DLD1 (cell line): ENCODE results near the gene KIF24.
"Not testable (repeated sequence)": the region's sequence is repeated elsewhere in the genome, so short reads cannot be mapped to it uniquely, and the experiment has no call there.

Experiments used
- in situ Hi-C: cut with HindIII; loops from 2 replicates; pipeline ENCODE4 v1.10.0; 2017; ENCODE audit warnings: low sequenced_read_pairs

KIF24 gene

GRCh38 chr9:34363619-34364351, 34.7 kb upstream of the KIF24 start:
- in situ Hi-C loops = no loop called here

- in situ Hi-C loops = no loop called here
Measured at GRCh38 chr9:34362614-34363214, 33.6 kb upstream of the KIF24 start.

- in situ Hi-C loops = not testable (repeated sequence)
Measured at GRCh38 chr9:34352957-34353356, 23.9 kb upstream of the KIF24 start.

GRCh38 chr9:34352122-34352652, 23.1 kb upstream of the KIF24 start:
- in situ Hi-C loops = not testable (repeated sequence)

GRCh38 chr9:34349324-34349723, 20.3 kb upstream of the KIF24 start:
- in situ Hi-C loops = no loop called here

GRCh38 chr9:34347800-34348158, 18.7 kb upstream of the KIF24 start:
- in situ Hi-C loops = no loop called here

- in situ Hi-C loops = no loop called here
Measured at GRCh38 chr9:34346873-34347799, 18.1 kb upstream of the KIF24 start.

- in situ Hi-C loops = no loop called here
Measured at GRCh38 chr9:34343605-34344004, 14.5 kb upstream of the KIF24 start.

GRCh38 chr9:34343090-34343489, 14.0 kb upstream of the KIF24 start:
- in situ Hi-C loops = no loop called here

- in situ Hi-C loops = no loop called here
Measured at GRCh38 chr9:34341659-34342295, 12.7 kb upstream of the KIF24 start.

GRCh38 chr9:34338665-34339385, 9.8 kb upstream of the KIF24 start:
- in situ Hi-C loops = no loop called here

GRCh38 chr9:34338079-34338478, 9.0 kb upstream of the KIF24 start:
- in situ Hi-C loops = not testable (repeated sequence)

- in situ Hi-C loops = no loop called here
Measured at GRCh38 chr9:34337403-34337802, 8.3 kb upstream of the KIF24 start.

- in situ Hi-C loops = no loop called here
Measured at GRCh38 chr9:34335376-34335775, 6.3 kb upstream of the KIF24 start.

GRCh38 chr9:34334916-34335315, 5.8 kb upstream of the KIF24 start:
- in situ Hi-C loops = no loop called here

GRCh38 chr9:34334337-34334824, 5.3 kb upstream of the KIF24 start:
- in situ Hi-C loops = no loop called here

GRCh38 chr9:34333836-34334235, 4.8 kb upstream of the KIF24 start:
- in situ Hi-C loops = no loop called here

- in situ Hi-C loops = no loop called here
Measured at GRCh38 chr9:34332076-34332964, 3.3 kb upstream of the KIF24 start.

GRCh38 chr9:34331196-34331595, 2.1 kb upstream of the KIF24 start:
- in situ Hi-C loops = no loop called here
